IMR-90 (cell line): ENCODE data around the gene KCNH2. TPM values are rescaled to one million over a fixed set of nuclear protein-coding genes. Genes with fewer than 3 reads are reported as not detected.
A peak's percentile ranks its signal among the peaks of the same experiment; 100 is the strongest.

Experiments used
- ATAC-seq: fragments of 200-7000 bp; cut with Tn5 transposase; 2 replicates; pipeline ENCODE4 v1.9.1; 2020; ENCODE audit warnings: low read depth, mild to moderate bottlenecking, moderate library complexity
- BruUV-seq: library from RNA; stranded (reverse); fragments of 400-500 nt; replicated peaks from 2 replicates; lab custom pipeline; 2021; lab: Mats Ljungman, UMichigan
- CTCF ChIA-PET: fragments of 300-600 bp; formaldehyde crosslinking; extraction: SDS; loops from one replicate; lab custom pipeline; 2021; ENCODE audit warnings: antibody characterized with exemption; lab: Yijun Ruan, JAX
- POLR2A ChIA-PET: fragments of 300-600 bp; sonication (Branson Sonifier 250); formaldehyde crosslinking; loops from one replicate; lab custom pipeline; 2022; ENCODE audit warnings: antibody characterized with exemption; ENCODE audit not compliant: unreplicated experiment; lab: Charles Lee
- DNase-seq: peaks from one replicate; pipeline ENCODE4 v3.0.0; 2013
- H2AFZ ChIP-seq: replicated peaks from 2 replicates; pipeline ENCODE3; 2013; ENCODE audit warnings: low read length, mild to moderate bottlenecking; ENCODE audit not compliant: poor library complexity
- H2AK5ac ChIP-seq: 2 replicates; pipeline ENCODE4 v1.6.1; 2013; ENCODE audit warnings: low read depth, low read length, inconsistent platforms
- H2AK9ac ChIP-seq: replicated peaks from 2 replicates; pipeline ENCODE3; 2013; ENCODE audit warnings: mild to moderate bottlenecking, low read depth, low read length, moderate library complexity; ENCODE audit not compliant: poor library complexity
- H2BK120ac ChIP-seq: 2 replicates; pipeline ENCODE4 v1.6.1; 2013; ENCODE audit warnings: low read depth, low read length, inconsistent platforms
- H2BK15ac ChIP-seq: 3 replicates; pipeline ENCODE4 v1.6.1; 2013; ENCODE audit warnings: low read depth, low read length, inconsistent platforms
- H2BK20ac ChIP-seq: 2 replicates; pipeline ENCODE4 v1.6.1; 2013; ENCODE audit warnings: low read depth, mild to moderate bottlenecking, inconsistent platforms, low read length, moderate library complexity
- H2BK5ac ChIP-seq: 2 replicates; pipeline ENCODE4 v1.6.1; 2013; ENCODE audit warnings: mild to moderate bottlenecking, low read depth, low read length, inconsistent platforms; ENCODE audit not compliant: poor library complexity, severe bottlenecking
- H3K14ac ChIP-seq: replicated peaks from 2 replicates; pipeline ENCODE4 v1.6.1; 2013; ENCODE audit warnings: low read depth, low read length, inconsistent platforms
- H3K18ac ChIP-seq: 2 replicates; pipeline ENCODE4 v1.6.1; 2013; ENCODE audit warnings: low read depth, low read length, control low read depth
- H3K23ac ChIP-seq: 2 replicates; pipeline ENCODE4 v1.6.1; 2013; ENCODE audit warnings: low read depth, low read length, inconsistent platforms
- H3K27ac ChIP-seq: 2 replicates; pipeline ENCODE4 v1.5.1; 2013; ENCODE audit warnings: mild to moderate bottlenecking, control low read depth, low read length; ENCODE audit not compliant: insufficient read depth
- H3K27me3 ChIP-seq: 2 replicates; pipeline ENCODE4 v1.6.1; 2013; ENCODE audit warnings: low read length; ENCODE audit not compliant: control insufficient read depth, insufficient read depth
- H3K36me3 ChIP-seq: 2 replicates; pipeline ENCODE4 v1.6.1; 2013; ENCODE audit warnings: low read length, mixed read lengths; ENCODE audit not compliant: control insufficient read depth, insufficient read depth
- H3K4ac ChIP-seq: 2 replicates; pipeline ENCODE4 v1.6.1; 2013; ENCODE audit warnings: low read depth, low read length, inconsistent platforms
- H3K4me1 ChIP-seq: 2 replicates; pipeline ENCODE4 v1.6.1; 2013; ENCODE audit warnings: low read length, mixed read lengths; ENCODE audit not compliant: control insufficient read depth, insufficient read depth
- H3K4me2 ChIP-seq: 2 replicates; pipeline ENCODE4 v1.6.1; 2013; ENCODE audit warnings: low read depth, mild to moderate bottlenecking, control low read depth, low read length, moderate library complexity
- H3K4me3 ChIP-seq: 2 replicates; pipeline ENCODE4 v1.5.1; 2013; ENCODE audit warnings: low read depth, mild to moderate bottlenecking, control low read depth, low read length, moderate library complexity; ENCODE audit not compliant: insufficient read depth
- H3K56ac ChIP-seq: 2 replicates; pipeline ENCODE4 v1.6.1; 2013; ENCODE audit warnings: low read length, inconsistent platforms; ENCODE audit not compliant: insufficient read depth; ENCODE audit errors: extremely low read depth
- H3K79me1 ChIP-seq, 2 experiments: 2 replicates each; pipeline ENCODE4 v1.6.1; 2013; ENCODE audit warnings: low read length in 2 of 2, inconsistent platforms in 1 of 2, low read depth in 1 of 2
- H3K9ac ChIP-seq: 2 replicates; pipeline ENCODE4 v1.6.1; 2013; ENCODE audit warnings: low read depth, low read length, control low read depth
- H3K9me1 ChIP-seq: 2 replicates; pipeline ENCODE4 v1.6.1; 2013; ENCODE audit warnings: low read length, inconsistent platforms; ENCODE audit not compliant: insufficient read depth
- H3K9me3 ChIP-seq: 2 replicates; pipeline ENCODE4 v1.6.1; 2013; ENCODE audit warnings: low read length; ENCODE audit not compliant: control insufficient read depth, insufficient read depth
- H4K20me1 ChIP-seq: 2 replicates; pipeline ENCODE4 v1.6.1; 2013; ENCODE audit warnings: low read length, inconsistent platforms; ENCODE audit not compliant: insufficient read depth
- H4K5ac ChIP-seq: 2 replicates; pipeline ENCODE4 v1.6.1; 2013; ENCODE audit warnings: mild to moderate bottlenecking, low read depth, low read length, control low read depth
- H4K8ac ChIP-seq, 2 experiments: 2 replicates each; pipeline ENCODE4 v1.6.1; 2013; ENCODE audit warnings: low read depth in 2 of 2, low read length in 2 of 2, control low read depth in 1 of 2, inconsistent platforms in 1 of 2
- H4K91ac ChIP-seq: 2 replicates; pipeline ENCODE4 v1.6.1; 2013; ENCODE audit warnings: low read depth, low read length, inconsistent platforms; ENCODE audit not compliant: insufficient read depth
- CTCF ChIP-seq: conservative IDR thresholded peaks from 2 replicates; pipeline ENCODE4 v1.5.1; 2012; ENCODE audit warnings: mild to moderate bottlenecking, low read depth, low read length, improper control_type of control experiment
- POLR2A ChIP-seq: IDR thresholded peaks from 2 replicates; pipeline ENCODE4 v1.6.1; 2012; ENCODE audit warnings: mild to moderate bottlenecking, low read depth, low read length
- WGBS, 2 experiments: methylation state at CpG; one replicate each; pipeline versions ENCODE4 v1.1.5 to v1.1.7; 2013; ENCODE audit warnings: missing lambda C conversion rate in 2 of 2; ENCODE audit not compliant: insufficient read length in 1 of 2; ENCODE audit errors: extremely low coverage in 2 of 2; 5-methylcytosine and 5-hydroxymethylcytosine counted together
- dilution Hi-C: fragments of 300-500 bp; cut with HindIII; formaldehyde crosslinking; loops from one replicate; pipeline ENCODE4 v1.14.3; 2018; ENCODE audit warnings: low sequenced_read_pairs; ENCODE audit not compliant: unreplicated experiment
- in situ Hi-C: fragments of 300-500 bp; cut with MboI; formaldehyde crosslinking; loops from 3 replicates; pipeline ENCODE4 v1.14.3; 2019; ENCODE audit warnings: low sequenced_read_pairs, inconsistent platforms, mixed read lengths
- intact Hi-C: fragments of 100-400 bp; cut with micrococcal nuclease; formaldehyde crosslinking; loops from 2 replicates; pipeline ENCODE4 v1.10.0; 2022
- polyA plus RNA-seq, 3 experiments: library from polyadenylated mRNA; depleted of rRNA; stranded (reverse); fragments of >200 nt; gene quantifications; 2 replicates each; pipeline ENCODE4 v1.2.3, GENCODE V29; 2012; ENCODE audit warnings: low replicate concordance in 1 of 3
- total RNA-seq: library from RNA; depleted of rRNA; stranded (reverse); fragments of >200 nt; gene quantifications from 2 replicates; pipeline ENCODE4 v1.2.3, GENCODE V29; 2012

Gene KCNH2
- total and polyA plus RNA-seq, 2 of the 4 experiments (the other 2 are of a cell fraction), result 0.90 to 2.1 TPM

- Histone ChIP-seq H3K79me1 (no peaks in the 10 kb centered on the region), H4K5ac (no peak overlapping the region), H2AFZ (no peak overlapping the region), H2BK120ac (no peak overlapping the region), H4K8ac (no peak overlapping the region), H3K36me3 (no peaks in the 10 kb centered on the region; the same call in 1 of the 2 replicates), H4K20me1 (no peaks in the 10 kb centered on the region; the same call in 1 of the 2 replicates), H3K9ac (no peak overlapping the region), H3K4me3 (no peak overlapping the region), H3K56ac (no peak overlapping the region), H2AK9ac (no peak overlapping the region), H2BK5ac (no peak overlapping the region), H3K27ac (no peak overlapping the region), H3K9me3 (no peaks in the 10 kb centered on the region), H2AK5ac (no peak overlapping the region), H3K23ac (no peak overlapping the region), H3K27me3 (peaks cover 22% of the 10 kb centered on the region), H4K91ac (no peak overlapping the region), H2BK20ac (no peak overlapping the region), H3K4ac (no peak overlapping the region), H3K14ac (no peak overlapping the region), H3K9me1 (no peaks in the 10 kb centered on the region), H3K4me1 (peaks cover 17% of the 10 kb centered on the region; the same call in 1 of the 2 replicates), H3K18ac (no peak overlapping the region), H3K4me2 (no peak overlapping the region), H2BK15ac (no peak overlapping the region)
- CTCF ChIA-PET, result interaction anchor here (0.9 kb wide), 1 partner anchor 23 kb away, joined by 3 read pairs; no protein-coding TSS in a partner anchor
- dilution Hi-C loops (no loop called here), in situ Hi-C loops (no loop called here), intact Hi-C loops (no loop called here)
- no CpG with 5 or more reads among the region's 1 CpG for WGBS, 2 experiments
- no TSS peak for BruUV-seq
- peak; percentile 20; the same call in 1 of the 2 replicates for TF ChIP-seq CTCF
- no peak for TF ChIP-seq POLR2A
- ATAC-seq (no peak), DNase-seq (no peak)
- POLR2A ChIA-PET, result no interaction called here
These were observed 12.1 kb downstream of the KCNH2 start for GRCh38 chr7:150966002-150966401.
